GM12872 (cell line): Measurements from ENCODE around the gene ULK4.

ENCODE experiments used
- CTCF ChIP-seq: IDR thresholded peaks from 3 replicates; pipeline ENCODE4 v1.5.1; 2011; ENCODE audit warnings: low read depth, mild to moderate bottlenecking, low read length, moderate library complexity; ENCODE audit not compliant: insufficient read depth

ULK4 gene

DNA sequence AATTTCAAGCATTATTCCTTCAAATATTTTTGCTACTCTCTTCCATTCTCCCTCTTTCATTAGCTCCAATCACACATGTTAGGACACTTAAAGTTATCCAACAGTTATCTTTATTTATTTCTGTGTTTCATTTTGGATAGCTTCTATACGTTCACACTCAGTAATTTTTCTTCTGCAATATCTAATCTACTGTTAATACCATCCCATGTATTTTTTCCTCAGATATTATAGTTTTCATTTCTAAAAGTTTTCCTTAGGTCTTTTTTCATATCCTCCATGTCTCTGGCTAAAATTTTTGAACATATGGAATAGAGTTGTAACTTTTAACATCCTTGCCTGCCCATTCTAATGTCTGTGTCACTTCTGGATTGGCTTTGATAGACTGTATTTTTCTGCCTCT lies 689.2 kb downstream of the ULK4 start:
- TF ChIP-seq CTCF = no peak

GRCh38 chr3:41267975-41268640 lies 693.8 kb downstream of the ULK4 start:
- TF ChIP-seq CTCF = no peak

DNA sequence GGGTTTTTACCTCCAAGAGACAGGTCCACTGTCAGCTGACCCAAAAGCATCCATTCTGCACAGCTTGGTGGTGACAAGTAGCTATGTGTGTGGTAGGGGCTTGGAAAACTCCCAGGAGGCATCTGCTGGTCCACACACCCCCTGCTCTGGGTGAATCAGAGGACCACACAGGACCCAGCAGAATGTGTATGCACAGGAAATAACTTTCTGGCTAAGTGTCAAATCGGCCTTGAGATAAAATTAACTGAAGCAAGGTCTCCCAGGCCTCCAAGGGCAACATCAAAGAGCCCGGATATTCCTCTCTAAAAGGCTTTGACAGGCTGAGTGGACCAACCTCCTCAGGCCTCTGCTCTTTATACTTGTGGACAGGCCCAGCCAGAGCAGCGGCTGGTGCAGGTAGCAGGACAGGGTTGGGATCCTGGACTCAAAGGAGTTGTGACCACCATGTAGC lies 696.1 kb downstream of the ULK4 start:
- TF ChIP-seq CTCF = no peak

DNA sequence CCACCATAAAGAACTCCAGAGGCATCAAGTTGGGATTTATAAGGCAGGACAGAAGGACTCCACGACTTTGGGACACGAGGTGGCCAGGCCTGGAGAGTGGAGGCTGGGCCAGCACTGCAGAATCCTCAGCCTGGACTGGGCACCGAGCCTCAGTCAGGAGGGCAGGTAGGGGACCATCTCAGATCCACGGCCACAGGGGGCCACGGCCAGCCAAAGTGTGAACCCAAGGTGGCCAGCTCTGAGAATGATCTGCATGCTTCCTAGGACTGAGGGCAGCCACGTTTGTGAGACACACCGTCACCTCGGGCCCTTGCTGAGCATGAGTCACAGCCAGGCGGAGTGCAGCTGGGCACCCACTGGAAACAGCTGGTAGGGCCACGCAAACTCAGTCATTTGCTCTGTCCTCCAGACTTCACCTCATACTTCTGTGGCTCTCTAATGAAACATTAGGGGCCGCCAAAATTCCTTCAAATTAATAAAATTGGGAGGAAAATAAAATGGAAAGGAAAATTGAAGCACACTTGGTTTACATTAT lies 696.8 kb downstream of the ULK4 start:
- TF ChIP-seq CTCF = no peak

- TF ChIP-seq CTCF = no peak
These were observed 701.8 kb downstream of the ULK4 start for GRCh38 chr3:41260063-41260450.

GRCh38 chr3:41259449-41260062 lies 702.3 kb downstream of the ULK4 start:
- no peak for TF ChIP-seq CTCF

DNA sequence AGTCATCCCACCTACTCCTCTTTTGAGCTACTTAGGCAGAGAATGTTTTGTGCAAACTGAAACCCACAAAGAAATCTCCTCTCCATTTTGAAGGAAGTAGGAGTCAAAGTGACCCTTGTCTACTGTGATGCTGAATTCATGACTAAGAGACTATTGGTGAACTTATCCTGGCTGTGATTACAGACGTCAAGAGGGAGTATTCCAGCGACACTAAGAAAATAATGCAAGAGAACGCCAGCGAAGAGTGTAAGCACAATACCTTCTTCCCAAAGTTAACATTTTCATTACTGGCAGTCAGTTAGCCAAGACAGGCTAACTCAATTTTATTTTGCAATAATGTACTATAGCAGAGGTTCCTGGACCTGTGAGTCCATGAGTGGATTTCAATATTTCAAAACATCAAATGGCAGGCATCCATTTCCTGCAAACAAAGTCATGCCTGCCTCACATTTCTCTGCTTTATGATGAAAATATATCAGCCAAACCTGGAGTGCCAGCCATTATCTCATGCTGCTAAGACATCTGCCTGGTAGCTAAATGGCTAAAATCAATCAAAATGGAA lies 703.6 kb downstream of the ULK4 start:
- TF ChIP-seq CTCF = no peak
